Daoy (cell line): ENCODE data around the gene PRKAB1. TPM values are rescaled to one million over a fixed set of nuclear protein-coding genes. Genes with fewer than 3 reads are reported as not detected.
A peak's percentile ranks its signal among the peaks of the same experiment; 100 is the strongest.
"Not testable (repeated sequence)": the region's sequence is repeated elsewhere in the genome, so short reads cannot be mapped to it uniquely, and the experiment has no call there.

Experiments
- DNase-seq: peaks from one replicate; pipeline ENCODE4 v3.0.0-alpha.2; 2015; ENCODE audit warnings: low read depth
- total RNA-seq: library from RNA; depleted of rRNA; stranded (reverse); fragments of >200 nt; shearing (Covaris generic); gene quantifications from 2 replicates; pipeline ENCODE4 v1.2.3, GENCODE V29; 2014

The PRKAB1 gene
- total RNA-seq, 1 experiment from 2014 or later, result 39.4 TPM

DNA sequence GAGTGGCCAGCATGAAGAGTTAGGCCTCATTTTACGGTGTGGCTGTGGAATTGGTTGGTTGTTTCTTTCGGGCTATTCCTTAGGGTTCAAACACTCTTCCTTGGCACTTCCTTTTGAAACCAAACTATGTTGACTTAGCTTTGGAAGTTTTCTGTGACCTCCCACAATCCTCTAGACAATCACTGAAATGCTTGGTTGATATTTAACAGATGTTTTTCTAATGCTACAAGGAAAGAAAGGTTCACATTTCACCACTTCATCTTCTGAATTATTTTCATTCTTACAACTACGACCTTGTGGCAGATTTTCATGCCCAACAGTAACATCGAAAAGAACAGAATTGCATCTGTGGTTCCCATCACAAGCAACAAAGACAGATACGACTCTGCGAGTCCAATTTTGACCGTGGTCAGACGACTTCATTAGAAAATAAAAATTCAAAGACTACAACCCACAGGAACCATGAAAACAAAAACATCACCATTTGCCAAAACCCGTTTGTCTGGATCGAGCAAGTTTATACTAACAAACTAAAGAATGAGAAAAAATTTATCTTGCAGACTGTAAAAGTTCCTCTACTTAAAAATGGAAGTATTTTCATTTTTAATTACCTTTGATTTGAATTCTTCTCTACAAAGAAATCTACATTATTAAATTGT, 16.9 kb downstream of the PRKAB1 start:
- DNase-seq, result no peak

DNA sequence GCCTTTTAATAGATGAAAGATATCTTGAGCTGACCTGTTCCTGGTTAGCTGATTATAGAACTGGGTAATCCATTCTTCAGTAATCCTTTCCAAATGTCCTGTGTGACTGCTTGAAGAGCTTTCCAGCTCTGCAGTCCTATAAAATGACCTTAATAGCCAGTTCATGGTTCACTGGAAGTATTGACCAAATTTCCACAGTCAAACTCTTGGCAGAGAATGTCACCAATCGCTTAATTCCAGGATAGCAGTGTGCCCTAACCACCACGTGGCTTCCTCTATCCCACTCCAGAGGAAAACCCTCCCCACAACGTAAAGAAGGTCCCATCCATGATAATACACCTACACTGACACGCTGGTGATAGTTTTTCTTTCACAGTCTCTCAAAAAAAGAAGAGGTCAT, 17.4 kb downstream of the PRKAB1 start:
- no peak for DNase-seq

DNA sequence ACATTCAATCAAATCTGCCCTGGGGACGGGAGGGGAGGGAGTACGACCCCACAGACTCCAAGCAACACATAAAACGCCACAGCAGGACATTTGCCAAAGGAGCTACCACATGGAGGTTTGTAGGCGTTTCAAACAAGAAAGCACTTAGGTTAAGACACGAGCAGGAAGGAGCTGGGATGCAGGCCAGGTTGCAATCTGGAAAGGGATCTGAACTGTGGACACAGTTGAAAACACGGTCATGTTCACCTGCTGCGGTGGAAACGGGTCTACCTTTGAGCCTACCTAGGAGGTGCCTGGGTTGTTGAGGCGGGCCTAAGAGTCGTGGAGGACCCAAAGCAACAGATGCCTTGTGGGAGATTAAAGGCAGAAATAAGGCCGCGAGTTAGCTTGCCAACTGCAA, 18.4 kb downstream of the PRKAB1 start:
- no peak for DNase-seq

DNA sequence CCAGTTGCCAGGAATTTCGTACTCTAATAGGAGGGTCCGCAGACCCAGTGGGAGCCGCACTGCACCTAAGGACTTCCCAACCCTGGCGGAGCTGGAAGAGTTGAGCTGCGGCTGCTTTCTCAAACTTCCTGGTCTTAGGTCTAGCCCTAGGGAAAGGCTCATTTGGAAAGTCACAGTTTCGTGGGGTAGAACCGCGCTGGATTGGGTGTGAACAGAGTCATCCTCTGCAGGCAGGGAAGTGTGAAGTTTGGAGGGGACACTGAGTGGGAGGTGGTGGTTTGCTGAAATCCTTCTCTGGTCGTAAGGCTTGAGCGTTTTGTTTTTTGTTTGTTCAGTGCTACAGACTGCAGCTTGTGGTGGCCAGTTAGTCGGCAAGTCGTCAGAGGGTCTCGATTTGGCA, 18.8 kb downstream of the PRKAB1 start:
- no peak for DNase-seq

DNA sequence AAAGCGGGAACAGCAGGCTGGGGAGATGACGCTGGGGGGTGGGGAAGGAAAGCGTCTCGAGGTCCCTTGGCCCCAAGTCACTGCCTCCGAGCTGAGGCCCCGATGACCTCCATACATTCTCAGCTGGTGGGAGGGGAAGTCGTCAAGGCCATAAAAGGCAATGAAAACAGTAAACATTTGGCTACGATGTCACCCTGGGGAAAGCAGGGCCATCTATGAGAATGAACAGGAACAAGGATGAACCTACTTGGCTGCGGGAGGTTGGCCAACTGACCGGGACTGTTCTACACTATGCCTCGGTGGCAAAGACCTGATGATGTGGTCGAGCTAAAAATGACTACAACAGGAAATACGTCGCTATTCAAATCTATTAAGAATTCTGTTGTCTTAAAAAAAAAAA, 19.5 kb downstream of the PRKAB1 start:
- DNase-seq, result no peak

DNA sequence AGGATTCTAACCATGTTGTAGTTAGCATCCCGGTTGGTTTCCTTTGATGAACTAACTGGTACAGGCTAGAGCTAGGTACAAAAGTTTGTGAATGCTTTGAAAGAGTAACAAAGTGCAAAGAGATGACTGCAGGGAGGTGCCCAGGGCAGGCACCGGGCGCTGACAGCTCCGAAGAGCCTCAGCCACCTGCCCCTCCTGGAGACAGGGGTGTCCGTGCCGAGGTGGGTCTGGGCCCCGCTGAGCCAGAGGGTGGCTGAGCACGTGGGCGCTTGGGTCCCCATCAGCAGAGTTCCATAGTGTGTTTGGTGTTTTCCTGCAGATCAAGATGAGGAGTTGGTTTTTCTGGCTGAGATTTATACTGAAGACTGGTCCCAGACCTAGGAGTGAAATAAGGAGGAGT, 19.9 kb downstream of the PRKAB1 start:
- no peak for DNase-seq

DNA sequence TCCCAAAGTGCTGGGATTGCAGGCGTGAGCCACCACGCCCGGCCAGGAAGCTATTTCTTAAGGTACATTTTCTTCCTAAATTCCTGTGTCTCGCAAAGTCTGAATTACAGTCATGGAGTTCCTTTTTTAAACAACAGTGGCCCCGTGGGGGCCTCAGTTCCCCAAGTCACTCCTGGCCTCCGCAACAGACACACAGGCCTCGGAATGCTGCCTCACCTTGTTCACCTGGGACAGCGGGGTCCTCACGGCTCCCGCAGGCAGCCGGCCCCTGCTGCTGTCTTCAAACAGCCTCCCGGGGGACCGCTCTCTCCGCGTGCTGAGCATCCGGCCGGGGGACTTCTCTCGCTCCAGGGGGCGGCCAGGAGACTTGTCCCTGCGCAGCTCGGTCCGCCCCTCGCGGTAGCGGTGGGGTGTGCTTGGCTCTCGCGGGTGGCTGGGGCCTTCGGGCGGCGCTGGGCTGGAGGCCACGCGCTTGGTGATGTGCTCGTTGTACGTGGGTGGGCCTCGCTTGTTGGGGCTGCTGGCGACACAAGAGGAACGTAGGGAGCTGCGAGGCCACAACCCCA, 22.1 kb downstream of the PRKAB1 start:
- DNase-seq, result no peak

DNA sequence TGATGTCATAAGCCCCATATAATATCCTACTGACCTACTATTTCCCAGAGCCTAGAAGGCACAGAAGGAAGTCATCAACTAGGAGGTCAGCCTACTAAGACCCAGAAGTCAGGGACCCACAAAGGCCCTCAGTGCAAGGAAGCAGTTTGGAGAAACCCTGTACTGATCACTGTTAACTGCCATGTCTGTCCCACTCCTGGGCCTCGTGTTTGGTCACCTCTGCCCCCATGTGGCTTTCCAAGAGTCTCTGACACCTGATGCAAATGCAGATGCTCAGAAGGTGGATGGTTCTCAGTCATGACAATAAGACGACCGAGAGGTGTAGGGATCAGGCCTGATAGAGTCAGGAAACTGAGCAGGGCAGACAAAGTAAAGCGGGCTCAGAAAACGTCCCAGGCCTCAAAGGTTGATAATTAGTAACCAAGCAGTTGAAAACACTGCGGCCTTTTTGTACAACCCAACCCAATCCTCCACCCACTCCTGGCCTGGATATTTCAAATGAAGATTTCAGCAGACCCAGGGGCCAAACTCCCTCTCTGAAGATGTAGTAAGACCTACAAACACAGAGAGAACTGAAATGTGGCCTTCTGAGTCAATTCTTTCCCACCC, 23.4 kb downstream of the PRKAB1 start:
- no peak for DNase-seq

DNA sequence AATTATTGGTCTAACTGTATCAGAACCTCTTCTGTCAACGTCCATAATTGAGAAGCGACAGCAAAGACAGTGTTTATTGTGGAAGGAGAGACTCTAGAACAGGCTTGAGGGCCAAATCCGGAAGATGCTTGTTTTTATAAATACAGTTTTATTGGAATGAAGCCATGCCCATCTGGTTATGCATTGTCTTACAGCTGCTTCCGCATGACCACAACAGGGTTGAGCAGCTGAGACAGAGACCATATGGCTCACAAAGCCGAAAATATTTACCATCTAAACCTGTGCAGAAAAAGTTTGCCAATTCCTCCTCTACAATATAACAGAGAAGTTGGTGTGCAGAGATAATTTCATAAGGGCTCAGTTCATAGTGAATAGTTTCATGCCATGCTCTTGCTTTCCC, 24.5 kb downstream of the PRKAB1 start:
- no peak for DNase-seq

DNA sequence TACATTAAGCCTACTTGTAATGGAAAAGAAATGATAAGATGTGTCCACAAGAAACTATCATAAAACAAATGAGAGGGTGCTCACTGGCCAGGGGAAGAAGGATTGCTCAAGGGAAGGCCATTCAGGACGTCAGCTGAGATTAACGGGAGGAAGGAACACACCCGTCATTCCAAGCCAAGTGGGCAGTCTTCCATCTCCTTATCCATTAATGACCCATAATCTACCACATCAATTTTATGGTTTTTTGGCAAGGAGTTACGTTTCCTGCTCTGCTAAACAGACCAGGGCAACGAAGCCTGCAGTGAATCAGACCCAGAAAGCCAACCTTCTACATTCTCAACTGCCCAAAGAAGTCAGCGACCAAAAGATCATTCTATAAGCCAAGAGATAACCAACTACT, 25.1 kb downstream of the PRKAB1 start:
- DNase-seq, result peak; percentile 74

DNA sequence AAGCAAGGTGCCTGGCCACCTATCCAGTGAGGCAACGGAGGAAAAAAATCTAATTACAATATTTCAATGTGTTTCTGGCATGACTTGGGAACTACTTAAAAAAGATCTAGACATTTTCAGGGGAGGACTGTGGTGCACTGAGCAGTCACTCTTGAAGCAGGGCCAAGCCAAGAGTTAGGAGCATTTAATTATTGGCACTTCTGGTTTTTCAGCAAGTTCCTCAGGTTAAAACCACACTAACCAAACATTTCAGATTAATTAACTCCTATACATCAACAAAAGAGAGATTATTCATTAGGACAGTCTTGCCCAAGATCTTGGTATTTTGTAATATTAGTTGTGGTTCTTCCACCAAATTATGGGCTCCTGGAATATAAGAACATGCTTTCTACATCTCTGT, 25.6 kb downstream of the PRKAB1 start:
- DNase-seq, result no peak

DNA sequence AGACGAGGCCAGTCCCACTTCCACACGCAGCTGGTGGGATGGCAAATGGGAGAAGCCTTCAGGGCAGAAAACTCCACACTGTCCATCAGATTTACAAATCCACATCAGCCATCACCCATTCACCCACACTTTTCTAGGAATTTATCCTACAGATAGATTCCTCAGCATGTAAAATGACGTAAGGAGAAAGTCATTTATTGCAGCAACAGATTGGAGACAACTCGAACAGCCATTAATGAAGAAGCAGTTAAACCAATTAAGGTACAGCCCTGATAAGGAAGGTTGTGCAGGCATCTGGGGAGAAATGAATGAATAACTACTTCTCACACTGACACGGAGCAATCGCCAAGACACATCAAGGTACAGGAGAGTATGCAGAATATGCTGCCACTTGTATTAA, 26.2 kb downstream of the PRKAB1 start:
- no peak for DNase-seq

DNA sequence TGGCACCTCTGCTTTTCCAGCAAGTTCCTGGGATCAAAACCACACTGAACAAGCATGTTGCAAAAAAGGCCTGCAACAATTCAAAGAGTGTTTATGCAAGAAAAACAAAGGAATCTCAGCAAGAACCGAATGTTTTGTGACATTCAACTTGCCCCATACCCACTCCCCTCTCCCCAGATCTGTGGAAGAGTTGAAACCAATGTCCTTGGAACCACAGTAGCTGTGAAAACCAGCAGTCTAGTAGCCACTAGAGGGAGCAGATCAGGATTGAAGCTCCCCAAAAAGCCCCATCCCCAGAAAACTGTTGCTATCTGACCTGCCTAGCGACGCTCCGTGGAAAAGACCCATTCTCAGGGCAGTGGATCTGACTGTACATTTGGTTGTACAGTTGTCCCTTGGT, 27.1 kb downstream of the PRKAB1 start:
- no peak for DNase-seq

DNA sequence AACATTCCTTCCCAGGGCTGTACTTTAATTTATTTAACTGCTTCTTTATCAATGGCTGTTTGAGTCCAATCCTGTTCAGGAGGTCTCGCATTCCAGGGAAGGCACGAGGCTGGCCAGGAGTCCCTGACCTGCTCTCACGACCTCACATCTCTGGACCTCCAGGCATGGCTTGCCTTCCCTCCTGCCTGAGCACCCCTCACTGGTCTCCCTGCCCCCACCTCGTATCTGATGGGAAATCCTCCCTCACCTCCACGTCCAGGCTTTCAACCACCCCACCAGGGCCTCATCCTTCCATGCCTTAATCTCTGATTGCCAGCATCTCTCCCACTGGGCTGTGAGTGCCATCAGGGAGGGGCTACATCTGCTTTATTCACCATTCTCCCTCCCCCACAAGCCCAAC, 29.0 kb downstream of the PRKAB1 start:
- DNase-seq, result no peak

DNA sequence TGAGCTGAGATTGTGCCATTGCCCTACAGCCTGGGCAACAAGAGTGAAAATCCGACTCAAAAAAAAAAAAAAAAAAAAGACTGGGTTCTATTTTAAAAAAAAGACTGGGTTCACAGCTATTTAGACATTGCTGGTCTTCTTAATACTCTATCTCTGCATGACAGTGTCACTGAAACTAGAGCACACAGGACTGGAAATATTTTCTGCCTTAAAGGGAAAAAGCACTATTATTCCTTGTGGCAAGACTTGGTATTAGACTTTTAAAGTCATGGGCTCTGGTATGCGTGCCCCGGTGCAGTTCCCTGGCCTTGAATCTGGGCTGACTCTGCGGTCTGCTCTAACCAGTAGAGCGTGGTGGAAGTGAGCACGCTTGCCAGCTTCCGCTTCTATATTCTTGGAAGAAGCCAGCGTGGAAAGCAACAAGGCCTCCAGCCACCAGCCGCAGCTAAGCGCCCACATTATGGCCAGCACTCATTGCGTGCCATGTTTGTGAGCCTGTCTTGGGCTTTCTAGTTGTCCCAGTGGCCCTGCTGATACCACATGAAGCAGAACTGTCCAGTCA, 31.3 kb downstream of the PRKAB1 start:
- DNase-seq, result no peak

DNA sequence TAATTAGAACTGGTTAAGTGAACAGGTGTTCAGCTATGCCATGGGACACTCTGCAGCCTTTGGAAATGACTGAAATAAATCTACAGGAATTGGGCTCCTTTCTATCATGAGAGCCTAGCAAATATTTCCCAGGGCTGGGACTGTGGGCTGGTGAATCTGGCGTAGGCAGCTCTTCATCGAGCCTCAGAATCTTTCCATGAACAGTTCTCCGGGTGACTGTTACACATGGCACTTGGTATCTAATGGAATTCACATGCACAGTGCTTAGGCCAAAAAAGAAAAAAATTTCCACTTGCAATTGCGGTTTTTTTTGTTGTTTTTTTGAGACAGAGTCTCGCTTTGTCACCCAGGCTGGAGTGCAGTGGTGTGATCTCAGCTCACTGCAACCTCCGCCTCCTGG, 32.1 kb downstream of the PRKAB1 start:
- DNase-seq, result no peak

DNA sequence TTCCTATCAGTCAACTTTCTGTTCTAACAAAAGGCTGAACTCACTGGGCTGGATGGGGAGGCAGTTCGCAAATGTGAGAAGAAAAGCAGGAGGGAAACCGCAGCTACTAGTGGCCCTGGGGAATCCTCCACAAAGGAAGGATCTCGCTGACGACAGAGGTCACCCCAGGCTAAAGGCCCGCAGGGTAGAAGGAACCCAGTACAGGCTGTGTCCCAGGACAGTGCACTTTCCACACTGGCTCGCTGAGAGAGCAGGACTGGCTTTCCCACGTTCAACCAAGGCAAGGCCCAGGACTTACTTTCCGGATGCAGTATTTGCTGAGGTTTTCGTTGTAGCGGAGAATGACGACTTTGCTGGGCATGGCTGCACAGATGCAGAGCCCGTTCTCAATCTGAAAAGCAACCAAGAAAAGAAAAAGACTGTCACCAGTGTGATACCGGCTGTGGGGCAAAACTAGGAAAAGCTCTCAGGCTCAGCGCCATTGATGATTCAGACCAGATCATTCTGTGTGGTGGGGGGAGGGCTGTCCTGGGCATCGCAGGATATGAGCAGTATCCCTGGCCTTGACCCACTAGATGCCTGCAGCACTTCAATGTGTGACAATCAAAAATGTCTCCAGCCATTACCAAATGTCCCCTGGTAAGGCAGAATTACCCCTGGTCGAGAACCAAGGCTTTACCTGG, 36.3 kb downstream of the PRKAB1 start:
- DNase-seq, result peak; percentile 42

DNA sequence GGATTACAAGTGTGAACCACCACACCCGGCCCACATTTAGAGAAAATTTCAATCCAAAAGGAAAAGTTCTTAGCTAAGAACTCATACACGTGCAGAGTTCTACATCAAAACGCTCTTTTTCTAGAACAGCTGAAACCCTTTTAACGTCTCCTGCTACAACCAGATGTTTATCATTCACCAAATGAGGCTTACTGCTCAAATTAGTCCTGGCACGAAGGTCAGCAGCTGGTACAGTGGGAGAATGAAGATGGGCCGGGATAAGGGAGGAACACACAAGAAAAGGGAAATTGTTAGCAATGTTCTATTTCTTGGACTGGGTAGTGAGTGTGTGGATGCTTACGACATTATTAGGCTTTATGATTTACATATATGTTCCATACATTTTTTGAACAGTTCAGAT, 37.2 kb downstream of the PRKAB1 start:
- DNase-seq, result no peak

DNA sequence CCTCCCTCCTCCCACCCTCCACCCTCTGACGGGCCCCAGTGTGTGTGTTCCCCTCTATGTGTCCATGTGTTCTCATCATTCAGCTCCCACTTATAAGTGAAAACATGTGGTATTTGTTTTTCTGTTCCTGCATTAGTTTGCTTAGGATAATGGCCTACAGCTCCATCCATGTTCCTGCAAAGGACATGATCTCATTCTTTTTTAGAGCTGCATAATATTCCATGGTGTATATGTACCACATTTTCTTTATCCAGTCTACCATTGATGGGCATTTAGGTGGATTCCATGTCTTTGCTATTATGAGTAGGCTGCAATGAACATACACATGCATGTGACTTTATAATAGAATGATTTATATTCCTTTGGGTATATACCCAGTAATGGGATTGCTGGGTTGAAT, 38.5 kb downstream of the PRKAB1 start:
- DNase-seq, result not testable (repeated sequence)

DNA sequence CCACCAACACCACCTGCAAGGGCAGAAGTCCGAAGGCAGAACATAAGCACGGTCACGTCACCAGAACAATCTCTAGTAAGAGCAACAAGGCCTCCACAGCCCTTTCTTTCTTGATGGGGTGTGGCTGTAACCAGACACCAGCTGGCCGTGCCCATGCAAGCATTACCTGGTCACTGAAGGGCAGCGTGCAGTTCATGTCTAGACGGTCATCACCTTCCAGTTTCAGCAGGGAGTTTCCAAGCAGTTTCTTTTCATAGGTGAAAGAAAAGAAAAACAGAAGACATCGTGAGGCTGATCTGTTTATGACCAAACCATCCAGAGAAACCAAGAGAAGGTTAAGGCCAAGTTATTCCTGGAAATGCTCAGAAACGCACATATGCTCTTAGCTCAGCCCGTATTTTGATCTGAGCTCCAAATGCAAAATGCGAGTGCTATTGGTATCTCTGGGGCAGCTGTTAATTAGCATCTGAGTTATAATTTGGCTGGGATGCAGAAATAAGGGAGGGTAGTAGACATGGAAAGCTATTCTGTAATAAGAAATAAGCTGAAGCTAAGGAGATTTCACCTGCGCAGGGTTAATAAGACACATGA, 42.5 kb downstream of the PRKAB1 start:
- DNase-seq, result no peak

DNA sequence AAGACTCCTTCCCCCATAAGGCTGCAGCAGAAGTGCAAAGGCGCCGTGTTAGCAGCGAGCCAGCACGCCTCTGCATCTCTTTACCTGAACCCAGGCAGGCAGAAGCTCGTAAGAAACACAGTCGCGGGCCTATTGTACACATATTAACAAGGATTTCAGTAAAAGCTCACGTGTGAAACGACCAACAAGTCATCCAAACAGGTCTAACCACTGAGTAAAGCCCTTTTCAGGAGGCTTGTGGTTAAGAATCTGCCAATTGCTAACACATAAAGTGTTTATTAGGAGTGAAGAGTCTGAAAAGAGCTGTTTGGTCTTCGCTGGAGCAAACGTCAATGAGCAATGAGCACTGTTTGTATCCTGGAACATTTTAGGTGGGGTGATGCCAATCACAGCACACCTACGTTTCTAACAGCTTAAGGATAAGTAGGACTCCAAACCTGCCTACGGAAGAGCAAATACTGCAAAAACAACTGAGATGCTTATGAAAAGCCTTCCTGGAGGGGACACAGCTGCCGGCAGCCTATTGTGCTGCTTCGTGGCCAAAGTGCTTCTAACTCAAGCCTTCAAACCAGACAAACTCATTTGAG, 43.1 kb downstream of the PRKAB1 start:
- no peak for DNase-seq

DNA sequence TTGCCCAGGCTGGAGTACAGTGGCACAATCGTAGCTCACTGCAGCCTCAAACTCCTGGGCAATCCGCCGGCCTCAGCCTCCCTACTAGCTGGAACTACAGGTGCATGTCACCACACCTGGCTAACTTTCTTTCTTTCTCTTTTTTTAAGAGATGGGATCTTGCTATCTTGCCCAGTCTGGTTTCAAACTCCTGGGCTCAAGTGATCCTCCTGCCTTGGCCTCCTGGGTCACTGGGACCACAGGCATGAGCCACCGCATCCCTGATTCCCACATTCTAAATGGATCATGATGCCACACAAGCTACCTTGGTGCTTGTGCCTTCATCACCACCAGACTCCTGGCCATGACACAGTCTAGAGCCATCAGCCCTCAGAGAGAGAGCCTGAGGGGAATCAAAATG, 43.8 kb downstream of the PRKAB1 start:
- no peak for DNase-seq
